Measurements from ENCODE around the gene TTC28. TPM values are rescaled to one million over a fixed set of nuclear protein-coding genes. Genes with fewer than 3 reads are reported as not detected.

Gene TTC28
- total RNA-seq, 1 donor from 2014 or later: 23.2 TPM

DNA sequence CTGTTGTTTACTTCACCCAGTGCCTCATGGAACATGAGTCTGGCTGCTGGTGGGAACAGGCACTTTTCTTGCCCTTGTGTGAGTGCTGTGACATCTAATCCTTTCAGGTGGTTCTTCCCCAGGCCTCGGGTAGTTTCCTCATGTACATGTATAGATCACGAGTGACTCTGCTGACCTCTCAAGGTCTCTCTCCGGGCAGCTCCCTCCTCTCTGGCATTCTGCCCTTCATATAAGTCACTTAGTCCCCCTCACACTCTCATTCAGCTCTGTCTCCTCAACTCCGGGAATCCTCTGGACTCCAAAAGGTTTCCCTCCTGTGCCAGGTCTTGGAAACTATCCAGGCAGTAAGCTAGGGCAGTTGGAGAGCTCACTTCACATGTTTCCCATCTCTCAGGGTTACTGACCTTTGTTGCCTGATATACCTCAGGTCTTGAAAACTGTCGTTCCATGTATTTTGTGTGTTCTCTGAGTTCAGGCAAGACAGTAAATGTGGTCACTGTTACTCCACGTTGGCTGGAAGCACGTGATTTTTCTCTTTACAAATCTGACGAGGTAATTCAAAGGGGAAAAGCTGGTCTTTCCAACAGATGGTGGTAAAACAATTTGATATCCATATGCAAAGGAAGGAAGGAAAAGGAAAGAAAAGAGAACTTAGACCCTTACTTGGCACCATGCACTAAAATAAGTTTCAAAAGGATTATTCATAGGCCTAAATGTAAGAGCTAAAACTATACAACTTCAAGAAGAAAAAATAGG lies 720.1 kb downstream of the TTC28 start:
- Histone ChIP-seq H3K4me1 (ENCODE audit: insufficient read depth, low read length) (no peaks in the 10 kb centered on the region), H3K4me3 (ENCODE audit: insufficient read depth, low read depth, low read length) (no peak overlapping the region), H3K27me3 (ENCODE audit: insufficient read depth, low read length) (no peaks in the 10 kb centered on the region), H3K9me3 (ENCODE audit: insufficient read depth, low read depth, low read length) (no peaks in the 10 kb centered on the region), H3K4me2 (ENCODE audit: low read length) (no peak overlapping the region), H3K9ac (ENCODE audit: low read length) (no peak overlapping the region), H3K79me2 (ENCODE audit: insufficient read depth, low read length) (no peaks in the 10 kb centered on the region), H3K27ac (ENCODE audit: low read depth, low read length) (no peak overlapping the region), H2AFZ (ENCODE audit: low read depth, low read length) (no peak overlapping the region), H3K36me3 (ENCODE audit: insufficient read depth, low read length) (no peaks in the 10 kb centered on the region), H4K20me1 (ENCODE audit: insufficient read depth, low read length) (no peaks in the 10 kb centered on the region)
- Mint-ChIP-seq H3K36me3 (ENCODE audit: low read depth, unreplicated experiment) (no peaks in the 10 kb centered on the region), H3K4me1 (ENCODE audit: low read depth, unreplicated experiment) (peaks cover 2% of the 10 kb centered on the region), H3K4me3 (ENCODE audit: unreplicated experiment) (no peak overlapping the region), H3K27me3 (ENCODE audit: low read depth, unreplicated experiment) (no peaks in the 10 kb centered on the region), H3K27ac (ENCODE audit: unreplicated experiment) (no peak overlapping the region), H3K9me3 (ENCODE audit: unreplicated experiment) (no peaks in the 10 kb centered on the region)
- no peak for TF ChIP-seq CTCF (IDR thresholded peaks at IDR 0.05; ENCODE audit: insufficient read depth, low read depth, low read length)
- TF ChIP-seq EZH2 (IDR thresholded peaks at IDR 0.05; ENCODE audit: insufficient read depth, low read length): no peak
- no peak for DNase-seq (ENCODE audit: low read depth)
- no peak for FAIRE-seq

- H3K4me2 ChIP-seq (ENCODE audit: low read length): no peak overlapping the region
- FAIRE-seq: peak; percentile 81
- no peak overlapping the region for H3K27ac Mint-ChIP-seq (ENCODE audit: unreplicated experiment)
Observed at GRCh38 chr22:27952779-27953178, 726.9 kb downstream of the TTC28 start.

More at GRCh38 chr22:27952779-27953178, 726.9 kb downstream of the TTC28 start:
- H3K9me3 Mint-ChIP-seq (ENCODE audit: unreplicated experiment): no peaks in the 10 kb centered on the region
- Histone ChIP-seq H3K27ac (ENCODE audit: low read depth, low read length) (no peak overlapping the region), H3K27me3 (ENCODE audit: insufficient read depth, low read length) (no peaks in the 10 kb centered on the region), H2AFZ (ENCODE audit: low read depth, low read length) (no peak overlapping the region), H3K36me3 (ENCODE audit: insufficient read depth, low read length) (no peaks in the 10 kb centered on the region), H3K9me3 (ENCODE audit: insufficient read depth, low read depth, low read length) (no peaks in the 10 kb centered on the region), H4K20me1 (ENCODE audit: insufficient read depth, low read length) (no peaks in the 10 kb centered on the region), H3K4me1 (ENCODE audit: insufficient read depth, low read length) (no peaks in the 10 kb centered on the region), H3K79me2 (ENCODE audit: insufficient read depth, low read length) (no peaks in the 10 kb centered on the region), H3K9ac (ENCODE audit: low read length) (no peak overlapping the region), H3K4me3 (ENCODE audit: insufficient read depth, low read depth, low read length) (no peak overlapping the region)
- TF ChIP-seq EZH2 (IDR thresholded peaks at IDR 0.05; ENCODE audit: insufficient read depth, low read length) (no peak), CTCF (IDR thresholded peaks at IDR 0.05; ENCODE audit: insufficient read depth, low read depth, low read length) (no peak)
- no peak overlapping the region for H3K4me3 Mint-ChIP-seq (ENCODE audit: unreplicated experiment)
- H3K36me3 Mint-ChIP-seq (ENCODE audit: low read depth, unreplicated experiment): no peaks in the 10 kb centered on the region
- no peaks in the 10 kb centered on the region for H3K4me1 Mint-ChIP-seq (ENCODE audit: low read depth, unreplicated experiment)
- DNase-seq (ENCODE audit: low read depth): no peak
- no peaks in the 10 kb centered on the region for H3K27me3 Mint-ChIP-seq (ENCODE audit: low read depth, unreplicated experiment)
